K562 (cell line): ENCODE results near the gene ZMIZ1. TPM values are rescaled to one million over a fixed set of nuclear protein-coding genes. Genes with fewer than 3 reads are reported as not detected.

Source experiments
- ATF1 ChIP-seq, 2 experiments: fragments of 450-650 bp in 1 of 2; IDR thresholded peaks; 2 replicates each; pipeline ENCODE4 v1.6.1; 2016; ENCODE audit warnings: missing compliant biosample characterization in 1 of 2, missing genetic modification characterization in 1 of 2
- CHD4 ChIP-seq: fragments of 200-600 bp; sonication (generic); IDR thresholded peaks from 3 replicates; pipeline ENCODE4 v1.6.1; 2012; ENCODE audit warnings: low read depth, mild to moderate bottlenecking, mixed read lengths, low read length, inconsistent platforms; ENCODE audit not compliant: insufficient read depth, insufficient replicate concordance, poor library complexity, severe bottlenecking
- COPS2 ChIP-seq: fragments of 450-650 bp; conservative IDR thresholded peaks from 2 replicates; pipeline ENCODE4 v1.6.1; 2016; ENCODE audit warnings: mild to moderate bottlenecking, moderate library complexity
- CREB1 ChIP-seq, 2 experiments: sonication (generic) in 1 of 2; formaldehyde crosslinking in 1 of 2; IDR thresholded peaks; 2 replicates each; pipeline versions ENCODE4 v1.6.1 to v1.8.0; 2012 to 2022; ENCODE audit warnings: inconsistent platforms in 1 of 2, mild to moderate bottlenecking in 1 of 2, missing genetic modification reagents in 1 of 2, moderate library complexity in 1 of 2
- DIDO1 ChIP-seq: fragments of 450-650 bp; IDR thresholded peaks from 2 replicates; pipeline ENCODE4 v1.6.1; 2016; ENCODE audit warnings: low read depth, missing biosample characterization, missing genetic modification characterization
- ELF4 ChIP-seq: fragments of 450-650 bp; formaldehyde crosslinking; IDR thresholded peaks from 2 replicates; pipeline ENCODE4 v1.4.0; 2022; ENCODE audit warnings: missing genetic modification characterization
- FOXA3 ChIP-seq, 2 experiments: fragments of 450-650 bp in 1 of 2; sonication (generic) in 1 of 2; formaldehyde crosslinking; IDR thresholded peaks in 1 of 2; conservative IDR thresholded peaks in 1 of 2; 2 replicates each; pipeline versions ENCODE4 v1.4.0 to v1.8.0; 2020 to 2022; ENCODE audit warnings: mild to moderate bottlenecking in 2 of 2, missing genetic modification reagents in 1 of 2
- GTF2A2 ChIP-seq: IDR thresholded peaks from 2 replicates; pipeline ENCODE4 v1.6.1; 2016; ENCODE audit warnings: mild to moderate bottlenecking, missing genetic modification characterization, missing compliant biosample characterization
- HCFC1 ChIP-seq: IDR thresholded peaks from 2 replicates; pipeline ENCODE4 v1.6.1; 2012; ENCODE audit warnings: low read depth, low read length, improper control_type of control experiment
- HDAC6 ChIP-seq: IDR thresholded peaks from 2 replicates; pipeline ENCODE4 v1.6.1; 2012; ENCODE audit warnings: low read depth, mild to moderate bottlenecking, control low read depth, inconsistent platforms, low read length, moderate library complexity
- HLTF ChIP-seq: fragments of 450-650 bp; IDR thresholded peaks from 2 replicates; pipeline ENCODE4 v1.6.1; 2016
- MAFK ChIP-seq: IDR thresholded peaks from 2 replicates; pipeline ENCODE4 v1.6.1; 2011; ENCODE audit warnings: low read length, improper control_type of control experiment
- MCM2 ChIP-seq: fragments of 450-650 bp; IDR thresholded peaks from 2 replicates; pipeline ENCODE4 v1.6.1; 2017; ENCODE audit warnings: low read depth, mild to moderate bottlenecking
- NFE2 ChIP-seq: IDR thresholded peaks from 2 replicates; pipeline ENCODE4 v1.6.1; 2014; ENCODE audit warnings: antibody characterized with exemption, low read depth
- NFXL1 ChIP-seq: fragments of 450-650 bp; formaldehyde crosslinking; IDR thresholded peaks from 2 replicates; pipeline ENCODE4 v1.4.0; 2021; ENCODE audit warnings: mild to moderate bottlenecking
- RBBP5 ChIP-seq: fragments of 200-600 bp; sonication (generic); IDR thresholded peaks from 2 replicates; pipeline ENCODE4 v1.6.1; 2012; ENCODE audit warnings: borderline replicate concordance, mild to moderate bottlenecking, low read length, control low read depth, inconsistent platforms; ENCODE audit not compliant: insufficient read depth, poor library complexity, severe bottlenecking
- RERE ChIP-seq: sonication (generic); formaldehyde crosslinking; IDR thresholded peaks from 2 replicates; pipeline ENCODE4 v1.8.0; 2023; ENCODE audit warnings: missing genetic modification reagents, mild to moderate bottlenecking, borderline replicate concordance
- TEAD4 ChIP-seq, 2 experiments: sonication (generic) in 1 of 2; formaldehyde crosslinking in 1 of 2; IDR thresholded peaks; 2 replicates each; pipeline versions ENCODE4 v1.6.1 to v1.8.0; 2012 to 2022; ENCODE audit warnings: borderline replicate concordance in 1 of 2, inconsistent platforms in 1 of 2, low read length in 1 of 2, mild to moderate bottlenecking in 1 of 2, missing genetic modification reagents in 1 of 2
- TFAP4 ChIP-seq: sonication (generic); formaldehyde crosslinking; IDR thresholded peaks from 2 replicates; pipeline ENCODE4 v1.8.0; 2022; ENCODE audit warnings: missing genetic modification reagents, mild to moderate bottlenecking, moderate library complexity, borderline replicate concordance
- ZNF282 ChIP-seq: sonication (generic); formaldehyde crosslinking; IDR thresholded peaks from 2 replicates; pipeline ENCODE4 v1.8.1; 2023; ENCODE audit warnings: missing genetic modification reagents
- ZNF778 ChIP-seq: fragments of 450-650 bp; formaldehyde crosslinking; IDR thresholded peaks from 2 replicates; pipeline ENCODE4 v1.4.0; 2020; ENCODE audit warnings: mild to moderate bottlenecking, moderate library complexity
- polyA plus RNA-seq, 8 experiments: library from polyadenylated mRNA; depleted of rRNA in 4 of 8; stranded (reverse) in 5 of 8; unstranded in 3 of 8; fragments of >200 nt; fragmentation: Nextera tagmentation in 2 of 8; fragmentation: Illumina TruSeq in 1 of 8; extraction: Ambion mirVana in 2 of 8; extraction: Trizol in 1 of 8; gene quantifications; 2 replicates each; pipeline versions ENCODE4 v1.2.1 to v1.2.3, GENCODE V29; 2011 to 2014; ENCODE audit warnings: inconsistent platforms in 1 of 8, missing spikeins in 1 of 8
- total RNA-seq, 7 experiments: library from RNA; depleted of rRNA in 6 of 7; stranded (reverse); fragments of >200 nt in 6 of 7; fragmentation: Illumina TruSeq in 2 of 7; extraction: Trizol in 2 of 7; gene quantifications; 2 replicates each; pipeline versions ENCODE4 v1.2.1 to v1.2.3, GENCODE V29; 2011 to 2021; ENCODE audit warnings: low replicate concordance in 1 of 7

ZMIZ1 gene
- total and polyA plus RNA-seq, 9 of the 15 experiments (the other 6 are each of a cell fraction or from before 2014, with no cell fraction given), result 1.0 to 37.3 (median 4.3) TPM

GRCh38 chr10:79148452-79149344, 79.9 kb downstream of the ZMIZ1 start (continued):
- TF ChIP-seq ZNF282 (no peak), FOXA3 (CRISPR knock-in tag; conservative IDR thresholded peaks at IDR 0.05 in 1 of 2, IDR thresholded peaks at IDR 0.05 in 1 of 2) (no peak), RBBP5 (no peak), COPS2 (no peak), ATF1 (CRISPR knock-in tag; IDR thresholded peaks at IDR 0.05) (no peak), ATF1 (tag; IDR thresholded peaks at IDR 0.05) (peak; percentile 68), MAFK (no peak), CREB1 (IDR thresholded peaks at IDR 0.05) (no peak), CREB1 (CRISPR knock-in tag; IDR thresholded peaks at IDR 0.05) (0 out of 2 replicates have a peak, but pooled peaks have one; percentile 26), CHD4 (no peak), GTF2A2 (no peak), DIDO1 (tag) (no peak), HDAC6 (no peak), MCM2 (no peak), ZNF778 (CRISPR knock-in tag) (no peak), HLTF (no peak), RERE (CRISPR knock-in tag) (no peak), NFE2 (0 out of 2 replicates have a peak, but pooled peaks have one; percentile 10), TEAD4 (IDR thresholded peaks at IDR 0.05; ENCODE audit: low read length) (no peak), TEAD4 (CRISPR knock-in tag; IDR thresholded peaks at IDR 0.05; ENCODE audit: borderline replicate concordance) (no peak), HCFC1 (peak; percentile 3; the same call in 1 of the 2 replicates), ELF4 (CRISPR knock-in tag) (no peak), NFXL1 (CRISPR knock-in tag) (no peak), TFAP4 (CRISPR knock-in tag) (peak; percentile 39; the same call in 1 of the 2 replicates)
